CD14-positive monocyte (primary cell): ENCODE results near the gene KCNJ13. TPM values are rescaled to one million over a fixed set of nuclear protein-coding genes. Genes with fewer than 3 reads are reported as not detected.

Source experiments
- polyA plus RNA-seq, 3 donors: library from polyadenylated mRNA; depleted of rRNA in 1 of 3; unstranded in 2 of 3; stranded (reverse) in 1 of 3; fragments of 300-500 nt in 2 of 3; fragments of >200 nt in 1 of 3; fragmentation: Illumina TruSeq in 2 of 3; gene quantifications; 1 replicate in 2 of 3; 2 replicates in 1 of 3; pipeline ENCODE4 v1.2.3, GENCODE V29; 2012 to 2021
- small RNA-seq: library from RNA; depleted of rRNA; stranded (forward); fragments of <200 nt; gene quantifications from one replicate; pipeline ENCODE3, GENCODE V24; 2012; ENCODE audit warnings: low read depth; ENCODE audit not compliant: insufficient read length

The KCNJ13 gene
- polyA plus RNA-seq, 3 donors = not detected

Small RNAs within 50 kb of the gene (small RNA-seq; reads per million reads assigned to genes)
- gene RNU6-107P = not detected

Other genes starting within 250 kb of the KCNJ13 start
- gene CHRNG, start 236.9 kb downstream of the KCNJ13 start, polyA plus RNA-seq = not detected
- gene TIGD1, start 226.0 kb downstream of the KCNJ13 start, polyA plus RNA-seq = 1 to 10 TPM; 1.6 to 4.1 (median 2.1) TPM
- gene EIF4E2, start 225.9 kb downstream of the KCNJ13 start, polyA plus RNA-seq = 100 to 1,000 TPM in 2 of 3 donors, 10 to 100 TPM in 1; 67.2 to 213 (median 188) TPM
- gene EFHD1, start 143.0 kb downstream of the KCNJ13 start, polyA plus RNA-seq = not detected
- gene GIGYF2, start 79.2 kb downstream of the KCNJ13 start, polyA plus RNA-seq = 10 to 100 TPM in 2 of 3 donors, 1 to 10 TPM in 1; 7.7 to 20.7 (median 17.3) TPM
- gene SNORC, start 93.7 kb upstream of the KCNJ13 start, polyA plus RNA-seq = under 1 TPM in 1 of 3 donors, not detected in 2; 0.61 TPM
- not detected for gene NGEF, start 236.7 kb upstream of the KCNJ13 start, polyA plus RNA-seq